Measurements from ENCODE around the gene PLXNA3.

PLXNA3 gene

GRCh38 chrX:154462396-154462795, 4.3 kb downstream of the PLXNA3 start:
- no peak overlapping the region for H3K9ac ChIP-seq (ENCODE audit: low read length)
- H3K9me3 ChIP-seq (ENCODE audit: control insufficient read depth, low read length) = no peaks in the 10 kb centered on the region
- H3K27me3 ChIP-seq (replicated peaks; ENCODE audit: control insufficient read depth, insufficient read depth, low read length) = no peaks in the 10 kb centered on the region
- H3K4me3 ChIP-seq (ENCODE audit: low read length) = no peak overlapping the region
- no peak for DNase-seq (ENCODE audit: low read depth)
- H3K36me3 ChIP-seq (ENCODE audit: control insufficient read depth, insufficient read depth, low read length, severe bottlenecking) = peaks cover 51% of the 10 kb centered on the region
- no peaks in the 10 kb centered on the region for H3K4me1 ChIP-seq (ENCODE audit: control insufficient read depth, insufficient read depth, low read length)

- Histone ChIP-seq H3K36me3 (ENCODE audit: control insufficient read depth, insufficient read depth, low read length, severe bottlenecking) (peaks cover 57% of the 10 kb centered on the region), H3K9me3 (ENCODE audit: control insufficient read depth, low read length) (no peaks in the 10 kb centered on the region), H3K4me1 (ENCODE audit: control insufficient read depth, insufficient read depth, low read length) (no peaks in the 10 kb centered on the region), H3K4me3 (ENCODE audit: low read length) (no peak overlapping the region), H3K9ac (ENCODE audit: low read length) (no peak overlapping the region), H3K27me3 (replicated peaks; ENCODE audit: control insufficient read depth, insufficient read depth, low read length) (no peaks in the 10 kb centered on the region)
- DNase-seq (ENCODE audit: low read depth) = no peak
Observed at GRCh38 chrX:154463611-154464220, 5.6 kb downstream of the PLXNA3 start.

DNA sequence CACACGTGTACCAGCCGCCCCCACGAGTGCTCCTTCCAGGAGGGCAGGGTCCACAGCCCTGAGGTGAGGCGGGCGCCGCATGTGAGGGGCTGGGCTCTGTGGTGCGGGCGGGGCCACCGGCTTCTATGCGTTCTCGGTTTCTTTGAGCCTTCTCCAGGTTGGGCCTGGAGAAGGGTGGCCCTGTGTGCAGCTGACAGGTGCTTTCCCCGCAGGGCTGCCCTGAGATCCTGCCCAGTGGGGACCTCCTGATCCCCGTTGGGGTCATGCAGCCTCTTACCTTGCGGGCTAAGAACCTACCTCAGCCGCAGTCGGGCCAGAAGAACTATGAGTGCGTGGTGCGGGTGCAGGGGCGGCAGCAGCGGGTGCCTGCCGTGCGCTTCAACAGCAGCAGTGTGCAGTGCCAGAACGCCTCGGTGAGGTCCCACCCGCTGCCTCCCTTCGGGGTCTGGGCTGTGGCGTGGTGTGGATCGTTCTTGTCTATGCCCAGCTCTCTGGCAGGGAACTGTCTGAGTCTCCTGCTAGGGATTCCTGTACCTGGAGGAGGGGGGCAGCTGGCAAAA, 6.8 kb downstream of the PLXNA3 start:
- Histone ChIP-seq H3K4me1 (ENCODE audit: control insufficient read depth, insufficient read depth, low read length) (no peaks in the 10 kb centered on the region), H3K9me3 (ENCODE audit: control insufficient read depth, low read length) (no peaks in the 10 kb centered on the region), H3K4me3 (ENCODE audit: low read length) (no peak overlapping the region), H3K36me3 (ENCODE audit: control insufficient read depth, insufficient read depth, low read length, severe bottlenecking) (peaks cover 69% of the 10 kb centered on the region), H3K9ac (ENCODE audit: low read length) (no peak overlapping the region), H3K27me3 (replicated peaks; ENCODE audit: control insufficient read depth, insufficient read depth, low read length) (no peaks in the 10 kb centered on the region)
- no peak for DNase-seq (ENCODE audit: low read depth)

- peaks cover 76% of the 10 kb centered on the region for H3K36me3 ChIP-seq (ENCODE audit: control insufficient read depth, insufficient read depth, low read length, severe bottlenecking)
- H3K9ac ChIP-seq (ENCODE audit: low read length) = no peak overlapping the region
- H3K4me1 ChIP-seq (ENCODE audit: control insufficient read depth, insufficient read depth, low read length) = no peaks in the 10 kb centered on the region
- H3K27me3 ChIP-seq (replicated peaks; ENCODE audit: control insufficient read depth, insufficient read depth, low read length) = no peaks in the 10 kb centered on the region
- no peak overlapping the region for H3K4me3 ChIP-seq (ENCODE audit: low read length)
- no peaks in the 10 kb centered on the region for H3K9me3 ChIP-seq (ENCODE audit: control insufficient read depth, low read length)
- no peak for DNase-seq (ENCODE audit: low read depth)
Observed at GRCh38 chrX:154465601-154466000, 7.5 kb downstream of the PLXNA3 start.

DNA sequence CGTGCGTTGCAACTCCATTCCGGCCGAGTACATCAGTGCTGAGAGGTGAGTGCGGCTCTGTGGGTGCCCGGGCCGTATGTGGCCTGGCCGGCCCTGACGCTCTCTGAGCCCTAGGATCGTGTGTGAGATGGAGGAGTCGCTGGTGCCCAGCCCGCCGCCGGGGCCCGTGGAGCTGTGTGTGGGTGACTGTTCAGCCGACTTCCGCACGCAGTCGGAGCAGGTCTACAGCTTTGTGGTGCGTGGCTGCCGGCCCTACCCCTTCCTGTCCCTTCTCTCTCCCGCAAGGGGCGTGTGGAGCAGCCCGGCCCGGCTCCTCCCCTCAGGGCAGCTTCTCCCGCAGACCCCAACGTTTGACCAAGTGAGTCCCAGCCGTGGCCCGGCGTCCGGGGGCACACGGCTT, 8.0 kb downstream of the PLXNA3 start:
- H3K36me3 ChIP-seq (ENCODE audit: control insufficient read depth, insufficient read depth, low read length, severe bottlenecking) = peaks cover 80% of the 10 kb centered on the region

GRCh38 chrX:154466907-154467306, 8.8 kb downstream of the PLXNA3 start:
- no peaks in the 10 kb centered on the region for H3K27me3 ChIP-seq (replicated peaks; ENCODE audit: control insufficient read depth, insufficient read depth, low read length)
- H3K4me3 ChIP-seq (ENCODE audit: low read length) = no peak overlapping the region
- no peak overlapping the region for H3K9ac ChIP-seq (ENCODE audit: low read length)
- no peak for DNase-seq (ENCODE audit: low read depth)
- H3K36me3 ChIP-seq (ENCODE audit: control insufficient read depth, insufficient read depth, low read length, severe bottlenecking) = peaks cover 80% of the 10 kb centered on the region
- H3K4me1 ChIP-seq (ENCODE audit: control insufficient read depth, insufficient read depth, low read length) = no peaks in the 10 kb centered on the region
- H3K9me3 ChIP-seq (ENCODE audit: control insufficient read depth, low read length) = no peaks in the 10 kb centered on the region

More for the DNA sequence above, 8.0 kb downstream of the PLXNA3 start:
- no peaks in the 10 kb centered on the region for H3K9me3 ChIP-seq (ENCODE audit: control insufficient read depth, low read length)
- H3K9ac ChIP-seq (ENCODE audit: low read length) = no peak overlapping the region
- H3K4me1 ChIP-seq (ENCODE audit: control insufficient read depth, insufficient read depth, low read length) = no peaks in the 10 kb centered on the region
- no peak overlapping the region for H3K4me3 ChIP-seq (ENCODE audit: low read length)
- no peaks in the 10 kb centered on the region for H3K27me3 ChIP-seq (replicated peaks; ENCODE audit: control insufficient read depth, insufficient read depth, low read length)
- DNase-seq (ENCODE audit: low read depth) = no peak

DNA sequence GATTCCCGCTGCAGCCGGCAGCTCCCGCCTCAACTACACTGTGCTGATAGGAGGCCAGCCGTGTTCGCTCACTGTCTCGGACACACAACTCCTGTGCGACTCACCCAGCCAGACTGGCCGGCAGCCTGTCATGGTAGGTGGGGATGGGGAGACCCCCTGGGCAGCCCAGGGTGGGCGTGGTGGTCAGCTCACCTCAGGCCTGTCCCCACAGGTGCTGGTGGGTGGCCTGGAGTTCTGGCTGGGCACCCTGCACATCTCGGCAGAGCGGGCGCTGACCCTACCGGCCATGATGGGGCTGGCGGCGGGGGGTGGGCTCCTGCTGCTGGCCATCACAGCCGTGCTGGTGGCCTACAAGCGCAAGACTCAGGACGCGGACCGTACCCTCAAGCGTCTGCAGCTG, 9.5 kb downstream of the PLXNA3 start:
- no peak for DNase-seq (ENCODE audit: low read depth)
- Histone ChIP-seq H3K4me3 (ENCODE audit: low read length) (no peak overlapping the region), H3K36me3 (ENCODE audit: control insufficient read depth, insufficient read depth, low read length, severe bottlenecking) (peaks cover 74% of the 10 kb centered on the region), H3K27me3 (replicated peaks; ENCODE audit: control insufficient read depth, insufficient read depth, low read length) (no peaks in the 10 kb centered on the region), H3K4me1 (ENCODE audit: control insufficient read depth, insufficient read depth, low read length) (no peaks in the 10 kb centered on the region), H3K9ac (ENCODE audit: low read length) (no peak overlapping the region), H3K9me3 (ENCODE audit: control insufficient read depth, low read length) (no peaks in the 10 kb centered on the region)

- H3K4me3 ChIP-seq (ENCODE audit: low read length) = no peak overlapping the region
- no peaks in the 10 kb centered on the region for H3K4me1 ChIP-seq (ENCODE audit: control insufficient read depth, insufficient read depth, low read length)
- no peaks in the 10 kb centered on the region for H3K9me3 ChIP-seq (ENCODE audit: control insufficient read depth, low read length)
- peaks cover 68% of the 10 kb centered on the region for H3K36me3 ChIP-seq (ENCODE audit: control insufficient read depth, insufficient read depth, low read length, severe bottlenecking)
- no peak for DNase-seq (ENCODE audit: low read depth)
- no peaks in the 10 kb centered on the region for H3K27me3 ChIP-seq (replicated peaks; ENCODE audit: control insufficient read depth, insufficient read depth, low read length)
- no peak overlapping the region for H3K9ac ChIP-seq (ENCODE audit: low read length)
Observed at GRCh38 chrX:154468217-154468616, 10.1 kb downstream of the PLXNA3 start.

DNA sequence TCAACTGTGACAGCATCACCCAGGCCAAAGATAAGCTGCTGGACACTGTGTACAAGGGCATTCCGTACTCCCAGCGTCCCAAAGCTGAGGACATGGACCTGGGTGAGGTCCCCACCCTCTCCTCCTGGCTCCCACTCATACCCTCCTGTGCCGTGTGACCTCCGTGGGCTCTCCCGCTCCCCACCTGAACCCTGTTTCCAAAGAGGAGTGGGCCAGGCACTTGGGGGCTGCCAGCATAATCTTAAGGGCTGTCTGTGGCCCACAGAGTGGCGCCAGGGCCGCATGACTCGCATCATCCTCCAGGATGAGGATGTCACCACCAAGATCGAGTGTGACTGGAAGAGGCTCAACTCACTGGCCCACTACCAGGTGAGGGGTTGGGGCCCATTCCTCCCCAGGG, 11.0 kb downstream of the PLXNA3 start:
- H3K4me1 ChIP-seq (ENCODE audit: control insufficient read depth, insufficient read depth, low read length) = no peaks in the 10 kb centered on the region
- peaks cover 62% of the 10 kb centered on the region for H3K36me3 ChIP-seq (ENCODE audit: control insufficient read depth, insufficient read depth, low read length, severe bottlenecking)
- peaks cover 4% of the 10 kb centered on the region for H3K27me3 ChIP-seq (replicated peaks; ENCODE audit: control insufficient read depth, insufficient read depth, low read length)
- no peak overlapping the region for H3K4me3 ChIP-seq (ENCODE audit: low read length)
- no peak for DNase-seq (ENCODE audit: low read depth)
- no peak overlapping the region for H3K9ac ChIP-seq (ENCODE audit: low read length)
- no peaks in the 10 kb centered on the region for H3K9me3 ChIP-seq (ENCODE audit: control insufficient read depth, low read length)

DNA sequence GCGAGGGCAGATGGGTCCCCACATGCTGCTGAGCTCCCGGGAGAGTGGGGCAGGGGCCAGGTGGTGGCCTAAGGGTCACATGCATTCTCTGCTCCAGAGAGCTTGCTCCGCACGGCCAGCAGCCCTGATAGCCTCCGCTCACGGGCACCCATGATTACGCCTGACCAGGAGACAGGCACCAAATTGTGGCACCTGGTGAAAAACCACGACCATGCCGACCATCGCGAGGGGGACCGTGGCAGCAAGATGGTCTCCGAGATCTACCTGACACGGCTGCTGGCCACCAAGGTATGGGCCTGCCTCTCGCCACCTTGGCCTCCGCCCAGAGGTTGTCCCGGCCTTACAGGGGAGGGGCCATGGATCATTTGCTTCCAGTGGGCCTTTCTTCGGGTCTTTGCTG, 11.8 kb downstream of the PLXNA3 start:
- H3K4me1 ChIP-seq (ENCODE audit: control insufficient read depth, insufficient read depth, low read length) = no peaks in the 10 kb centered on the region
- H3K9ac ChIP-seq (ENCODE audit: low read length) = no peak overlapping the region
- DNase-seq (ENCODE audit: low read depth) = no peak

DNA sequence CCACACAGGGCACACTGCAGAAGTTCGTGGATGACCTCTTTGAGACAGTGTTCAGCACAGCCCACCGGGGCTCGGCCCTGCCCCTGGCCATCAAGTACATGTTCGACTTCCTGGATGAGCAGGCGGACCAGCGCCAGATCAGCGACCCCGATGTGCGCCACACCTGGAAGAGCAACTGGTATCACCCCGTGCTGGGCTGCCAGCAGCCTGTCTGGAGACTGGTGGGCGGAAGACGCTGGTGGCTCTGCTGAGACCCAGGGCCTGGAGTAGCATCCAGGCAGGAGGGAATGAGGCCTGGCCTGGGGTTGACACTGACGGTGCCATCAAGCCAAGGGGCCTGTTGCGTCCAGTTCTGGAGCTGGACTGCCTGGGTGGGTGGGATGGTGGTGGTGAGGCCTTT, 12.4 kb downstream of the PLXNA3 start:
- H3K27me3 ChIP-seq (replicated peaks; ENCODE audit: control insufficient read depth, insufficient read depth, low read length) = peaks cover 4% of the 10 kb centered on the region
- H3K9me3 ChIP-seq (ENCODE audit: control insufficient read depth, low read length) = no peaks in the 10 kb centered on the region
- no peak overlapping the region for H3K9ac ChIP-seq (ENCODE audit: low read length)
- peaks cover 53% of the 10 kb centered on the region for H3K36me3 ChIP-seq (ENCODE audit: control insufficient read depth, insufficient read depth, low read length, severe bottlenecking)
- H3K4me1 ChIP-seq (ENCODE audit: control insufficient read depth, insufficient read depth, low read length) = no peaks in the 10 kb centered on the region
- no peak overlapping the region for H3K4me3 ChIP-seq (ENCODE audit: low read length)
- DNase-seq (ENCODE audit: low read depth) = no peak

More for the DNA sequence above, 11.8 kb downstream of the PLXNA3 start:
- Histone ChIP-seq H3K27me3 (replicated peaks; ENCODE audit: control insufficient read depth, insufficient read depth, low read length) (peaks cover 4% of the 10 kb centered on the region), H3K4me3 (ENCODE audit: low read length) (no peak overlapping the region), H3K36me3 (ENCODE audit: control insufficient read depth, insufficient read depth, low read length, severe bottlenecking) (peaks cover 57% of the 10 kb centered on the region), H3K9me3 (ENCODE audit: control insufficient read depth, low read length) (no peaks in the 10 kb centered on the region)
